Neural cell (in vitro differentiated cells): Measurements from ENCODE around the gene CEMP1.

Source experiments
- CTCF ChIP-seq: fragments of 450-650 bp; IDR thresholded peaks from 2 replicates; pipeline ENCODE4 v1.5.1; 2014; ENCODE audit warnings: antibody characterized with exemption, mild to moderate bottlenecking, moderate library complexity; ENCODE audit not compliant: poor library complexity, severe bottlenecking
- EP300 ChIP-seq: fragments of 450-650 bp; conservative IDR thresholded peaks from 2 replicates; pipeline ENCODE4 v1.6.1; 2014; ENCODE audit warnings: antibody characterized with exemption, mild to moderate bottlenecking, moderate library complexity; ENCODE audit not compliant: poor library complexity, severe bottlenecking
- EZH2 ChIP-seq: fragments of 200-600, 300-800 bp; shearing (Covaris generic), sonication (generic); IDR thresholded peaks from 2 replicates; pipeline ENCODE4 v1.6.1; 2014; ENCODE audit warnings: antibody characterized with exemption, low read length, borderline replicate concordance, mild to moderate bottlenecking; ENCODE audit not compliant: insufficient read depth, poor library complexity, severe bottlenecking
- POLR2AphosphoS5 ChIP-seq: IDR thresholded peaks from 2 replicates; pipeline ENCODE4 v1.6.1; 2012
- RAD21 ChIP-seq: fragments of 450-650 bp; conservative IDR thresholded peaks from 2 replicates; pipeline ENCODE4 v1.6.1; 2014; ENCODE audit warnings: antibody characterized with exemption, mild to moderate bottlenecking, moderate library complexity
- REST ChIP-seq: IDR thresholded peaks from 2 replicates; pipeline ENCODE4 v1.6.1; 2012; ENCODE audit warnings: borderline replicate concordance
- SMC3 ChIP-seq: fragments of 450-650 bp; conservative IDR thresholded peaks from 2 replicates; pipeline ENCODE4 v1.6.1; 2014; ENCODE audit warnings: antibody characterized with exemption, mild to moderate bottlenecking, moderate library complexity; ENCODE audit not compliant: poor library complexity
- TAF1 ChIP-seq: IDR thresholded peaks from 2 replicates; pipeline ENCODE4 v1.6.1; 2012; ENCODE audit warnings: low read depth

- TF ChIP-seq CTCF (no peak), EZH2 (no peak), RAD21 (no peak), POLR2AphosphoS5 (no peak), EP300 (no peak), REST (no peak), TAF1 (no peak), SMC3 (no peak)
These were observed 36.6 kb downstream of the CEMP1 start for GRCh38 chr16:2494616-2495015.
